Endodermal cell (in vitro differentiated cells): ENCODE measurements around the gene ITSN1. TPM values are rescaled to one million over a fixed set of nuclear protein-coding genes. Genes with fewer than 3 reads are reported as not detected.
A peak's percentile ranks its signal among the peaks of the same experiment; 100 is the strongest.

Experiments
- DNase-seq: peaks from one replicate; pipeline ENCODE4 v3.0.0-alpha.2; 2017
- H3K27ac ChIP-seq: 2 replicates; pipeline ENCODE4 v1.5.1; 2013; ENCODE audit warnings: mild to moderate bottlenecking, low read depth, low read length, moderate library complexity
- H3K27me3 ChIP-seq: 2 replicates; pipeline ENCODE4 v1.6.1; 2013; ENCODE audit warnings: mild to moderate bottlenecking, low read length, moderate library complexity; ENCODE audit not compliant: insufficient read depth, control insufficient read depth, poor library complexity, severe bottlenecking
- H3K36me3 ChIP-seq: 2 replicates; pipeline ENCODE4 v1.7.0; 2013; ENCODE audit warnings: mild to moderate bottlenecking, low read length, moderate library complexity; ENCODE audit not compliant: control insufficient read depth, insufficient read depth
- H3K4me1 ChIP-seq: one replicate; pipeline ENCODE4 v1.7.0; 2013; ENCODE audit warnings: low read length; ENCODE audit not compliant: control insufficient read depth, insufficient read depth
- H3K4me3 ChIP-seq: 2 replicates; pipeline ENCODE4 v1.5.1; 2013; ENCODE audit warnings: mild to moderate bottlenecking, low read length, moderate library complexity
- H3K9ac ChIP-seq: 2 replicates; pipeline ENCODE4 v1.6.1; 2013; ENCODE audit warnings: mild to moderate bottlenecking, low read length, moderate library complexity; ENCODE audit not compliant: poor library complexity, severe bottlenecking; ENCODE audit errors: extremely low read depth
- H3K9me3 ChIP-seq: 2 replicates; pipeline ENCODE4 v1.6.1; 2013; ENCODE audit warnings: mild to moderate bottlenecking, low read length, moderate library complexity; ENCODE audit not compliant: control insufficient read depth
- H3K27ac Mint-ChIP-seq: 2 replicates; pipeline ENCODE4 v1.8.0; 2020; ENCODE audit warnings: mixed read lengths
- H3K27me3 Mint-ChIP-seq: 2 replicates; pipeline ENCODE4 v1.8.0; 2021; ENCODE audit warnings: mild to moderate bottlenecking, mixed read lengths; ENCODE audit not compliant: insufficient read depth
- H3K36me3 Mint-ChIP-seq: 2 replicates; pipeline ENCODE4 v1.8.0; 2020; ENCODE audit warnings: low read depth, mixed read lengths
- H3K4me1 Mint-ChIP-seq: 2 replicates; pipeline ENCODE4 v1.8.0; 2020; ENCODE audit warnings: mixed read lengths
- H3K4me3 Mint-ChIP-seq: 2 replicates; pipeline ENCODE4 v1.8.0; 2020; ENCODE audit warnings: mild to moderate bottlenecking, moderate library complexity, mixed read lengths
- H3K9me3 Mint-ChIP-seq: 2 replicates; pipeline ENCODE4 v1.8.0; 2020; ENCODE audit warnings: mild to moderate bottlenecking, mixed read lengths
- CTCF ChIP-seq: fragments of 200-600 bp; sonication (generic); conservative IDR thresholded peaks from 2 replicates; pipeline ENCODE4 v1.5.0; 2021; ENCODE audit warnings: antibody characterized with exemption, mild to moderate bottlenecking
- WGBS, 2 experiments: methylation state at CpG; one replicate each; pipeline versions ENCODE4 v1.1.5 to v1.1.7; 2013; ENCODE audit warnings: missing lambda C conversion rate in 2 of 2, mixed read lengths in 1 of 2; ENCODE audit not compliant: insufficient coverage in 1 of 2, insufficient read length in 1 of 2; 5-methylcytosine and 5-hydroxymethylcytosine counted together
- total RNA-seq, 2 donors: library from RNA; stranded (reverse); fragmentation: NEBNext Ultra II Directional in 1 of 2; extraction: Animal tissue kit (Norgen Biotek cat#: 25700) in 1 of 2; gene quantifications; 2 replicates in 1 of 2; 3 replicates in 1 of 2; pipeline ENCODE4 v1.2.1, GENCODE V29; 2021

ITSN1 gene
- total RNA-seq, 2 donors from 2014 or later: 89.6 to 104 TPM

GRCh38 chr21:33644383-33645074 lies 2.2 kb downstream of the ITSN1 start:
- peaks cover 6% of the 10 kb centered on the region for H3K36me3 Mint-ChIP-seq
- peak overlapping the region; percentile 91 for H3K4me3 ChIP-seq
- H3K9ac ChIP-seq: peak overlapping the region; percentile 83
- H3K4me1 Mint-ChIP-seq: peaks cover 28% of the 10 kb centered on the region
- H3K27ac Mint-ChIP-seq: peak overlapping the region; percentile 78
- no peak for TF ChIP-seq CTCF
- no peaks in the 10 kb centered on the region for H3K27me3 Mint-ChIP-seq
- no peaks in the 10 kb centered on the region for H3K9me3 ChIP-seq
- H3K36me3 ChIP-seq: no peaks in the 10 kb centered on the region
- no peaks in the 10 kb centered on the region for H3K27me3 ChIP-seq
- WGBS, 2 experiments: 84 to 86% methylated on average over 7 to 10 of the region's 11 CpGs
- H3K27ac ChIP-seq: no peak overlapping the region
- H3K4me1 ChIP-seq: peaks cover 8% of the 10 kb centered on the region
- peak overlapping the region; percentile 88 for H3K4me3 Mint-ChIP-seq
- H3K9me3 Mint-ChIP-seq: no peaks in the 10 kb centered on the region
- peak; percentile 48 for DNase-seq

DNA sequence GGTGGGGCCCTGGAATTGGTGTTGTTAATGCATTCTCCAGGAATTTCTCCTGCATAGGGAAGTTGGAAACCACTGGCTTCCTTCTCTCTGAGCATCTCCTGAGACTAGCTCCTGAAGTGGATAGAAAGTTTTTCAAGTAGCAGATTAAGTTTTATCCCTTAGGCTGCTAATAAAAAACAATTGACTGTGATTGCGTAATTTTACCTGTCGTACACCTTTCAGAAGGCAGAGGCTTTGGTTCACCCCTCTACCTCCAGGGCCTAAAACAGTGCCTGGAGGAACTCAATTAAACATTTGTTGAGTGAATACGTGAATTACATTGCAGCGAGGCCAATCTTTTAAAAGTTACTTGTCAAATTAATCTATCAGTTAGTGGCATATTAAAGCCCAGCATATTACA lies 3.4 kb downstream of the ITSN1 start:
- 91 to 100% methylated on average over 2 to 4 of the region's 4 CpGs for WGBS, 2 experiments
- Histone ChIP-seq H3K36me3 (no peaks in the 10 kb centered on the region), H3K4me1 (peaks cover 15% of the 10 kb centered on the region), H3K27me3 (no peaks in the 10 kb centered on the region), H3K9ac (no peak overlapping the region), H3K27ac (no peak overlapping the region), H3K4me3 (peak overlapping the region; percentile 17), H3K9me3 (no peaks in the 10 kb centered on the region)
- Mint-ChIP-seq H3K27ac (no peak overlapping the region), H3K4me3 (no peak overlapping the region), H3K4me1 (peaks cover 38% of the 10 kb centered on the region), H3K27me3 (no peaks in the 10 kb centered on the region), H3K9me3 (no peaks in the 10 kb centered on the region), H3K36me3 (peaks cover 6% of the 10 kb centered on the region)
- TF ChIP-seq CTCF: no peak
- DNase-seq: no peak

GRCh38 chr21:33647587-33647986 lies 5.3 kb downstream of the ITSN1 start:
- no peak for TF ChIP-seq CTCF
- H3K4me1 Mint-ChIP-seq: peaks cover 57% of the 10 kb centered on the region

More at GRCh38 chr21:33647587-33647986, 5.3 kb downstream of the ITSN1 start:
- Histone ChIP-seq H3K9ac (no peak overlapping the region), H3K27me3 (no peaks in the 10 kb centered on the region), H3K36me3 (no peaks in the 10 kb centered on the region), H3K27ac (no peak overlapping the region), H3K4me1 (peaks cover 21% of the 10 kb centered on the region), H3K4me3 (no peak overlapping the region), H3K9me3 (no peaks in the 10 kb centered on the region)
- Mint-ChIP-seq H3K27me3 (no peaks in the 10 kb centered on the region), H3K4me3 (no peak overlapping the region), H3K9me3 (no peaks in the 10 kb centered on the region), H3K36me3 (peaks cover 6% of the 10 kb centered on the region), H3K27ac (no peak overlapping the region)
- DNase-seq: no peak
- 89 to 92% methylated on average over 2 of the region's 3 CpGs for WGBS, 2 experiments
